HepG2 (cell line): ENCODE measurements around the gene IKZF3. TPM values are rescaled to one million over a fixed set of nuclear protein-coding genes. Genes with fewer than 3 reads are reported as not detected.

Experiments used
- ATRX ChIP-seq: sonication (generic); formaldehyde crosslinking; IDR thresholded peaks from 2 replicates; pipeline ENCODE4 v1.4.0; 2020; ENCODE audit warnings: missing genetic modification reagents, borderline replicate concordance
- DNMT1 ChIP-seq: sonication (generic); formaldehyde crosslinking; IDR thresholded peaks from 2 replicates; pipeline ENCODE4 v1.5.1; 2020; ENCODE audit warnings: mild to moderate bottlenecking, missing genetic modification reagents
- PRPF4 ChIP-seq: fragments of 200-400 bp; formaldehyde crosslinking; IDR thresholded peaks from 2 replicates; pipeline ENCODE4 v1.6.1; 2016; ENCODE audit warnings: low read length, low read depth; ENCODE audit not compliant: poor library complexity, severe bottlenecking
- SMAD9 ChIP-seq: sonication (generic); formaldehyde crosslinking; IDR thresholded peaks from 2 replicates; pipeline ENCODE4 v1.5.1; 2020; ENCODE audit warnings: mild to moderate bottlenecking, missing genetic modification reagents
- SUZ12 ChIP-seq: fragments of 150-350 bp; IDR thresholded peaks from 2 replicates; pipeline ENCODE4 v1.6.1; 2014; ENCODE audit warnings: low read depth, low read length
- TBX3 ChIP-seq: fragments of 450-650 bp; IDR thresholded peaks from 2 replicates; pipeline ENCODE4 v1.6.1; 2017; ENCODE audit warnings: antibody characterized with exemption, mild to moderate bottlenecking, inconsistent platforms, borderline replicate concordance
- TCF7L2 ChIP-seq: IDR thresholded peaks from 2 replicates; pipeline ENCODE4 v1.6.1; 2011; ENCODE audit warnings: mild to moderate bottlenecking, low read depth, low read length, moderate library complexity
- TOPORS ChIP-seq: sonication (generic); formaldehyde crosslinking; IDR thresholded peaks from 2 replicates; pipeline ENCODE4 v1.8.0; 2023; ENCODE audit warnings: mild to moderate bottlenecking, missing genetic modification reagents
- ZGPAT ChIP-seq: IDR thresholded peaks from 2 replicates; pipeline ENCODE4 v1.6.1; 2016; ENCODE audit warnings: mild to moderate bottlenecking
- ZKSCAN1 ChIP-seq: fragments of 150-350 bp; IDR thresholded peaks from 2 replicates; pipeline ENCODE4 v1.6.1; 2014; ENCODE audit warnings: low read length
- ZNF556 ChIP-seq: sonication (generic); formaldehyde crosslinking; IDR thresholded peaks from 2 replicates; pipeline ENCODE4 v1.4.0; 2020; ENCODE audit warnings: mild to moderate bottlenecking, missing genetic modification reagents, borderline replicate concordance
- ZNF564 ChIP-seq: sonication (generic); formaldehyde crosslinking; IDR thresholded peaks from 2 replicates; pipeline ENCODE4 v1.8.1; 2023; ENCODE audit warnings: mild to moderate bottlenecking, missing genetic modification reagents
- ZNF569 ChIP-seq: sonication (generic); formaldehyde crosslinking; IDR thresholded peaks from 2 replicates; pipeline ENCODE4 v1.5.0; 2020; ENCODE audit warnings: mild to moderate bottlenecking, missing genetic modification reagents, moderate library complexity, borderline replicate concordance
- polyA plus RNA-seq, 8 experiments: library from polyadenylated mRNA; depleted of rRNA in 3 of 8; stranded (reverse) in 7 of 8; unstranded in 1 of 8; fragments of >200 nt; fragmentation: Illumina TruSeq in 4 of 8; extraction: Trizol in 4 of 8; gene quantifications; 2 replicates each; pipeline versions ENCODE4 v1.2.1 to v1.2.3, GENCODE V29; 2011 to 2016; ENCODE audit warnings: low read depth in 4 of 8, missing spikeins in 1 of 8, mixed read lengths in 1 of 8; ENCODE audit not compliant: insufficient read depth in 1 of 8
- total RNA-seq, 5 experiments: library from RNA; depleted of rRNA; stranded (reverse); fragments of >200 nt; fragmentation: Illumina TruSeq; extraction: Trizol; gene quantifications; 2 replicates each; pipeline ENCODE4 v1.2.3, GENCODE V29; 2016; ENCODE audit warnings: low read depth in 1 of 5
- TF ChIP-seq, protein P1 (sequence below): sonication (generic); formaldehyde crosslinking; IDR thresholded peaks from 2 replicates; pipeline ENCODE4 v1.5.1; 2020; ENCODE audit warnings: mild to moderate bottlenecking, missing genetic modification reagents, borderline replicate concordance
- TF ChIP-seq, protein P2 (sequence below): sonication (generic); formaldehyde crosslinking; IDR thresholded peaks from 2 replicates; pipeline ENCODE4 v1.8.0; 2022; ENCODE audit warnings: missing genetic modification reagents, mild to moderate bottlenecking, inconsistent platforms, borderline replicate concordance
- TF ChIP-seq, protein P3 (sequence below): sonication (generic); formaldehyde crosslinking; IDR thresholded peaks from 2 replicates; pipeline ENCODE4 v1.5.1; 2020; ENCODE audit warnings: missing genetic modification reagents, mild to moderate bottlenecking, borderline replicate concordance
- TF ChIP-seq, protein P4 (sequence below): sonication (generic); formaldehyde crosslinking; IDR thresholded peaks from 2 replicates; pipeline ENCODE4 v1.8.0; 2022; ENCODE audit warnings: mild to moderate bottlenecking, missing genetic modification reagents, borderline replicate concordance

The IKZF3 gene
- total and polyA plus RNA-seq, 2 of the 13 experiments (the other 11 are each of a cell fraction or from before 2014, with no cell fraction given): not detected

DNA sequence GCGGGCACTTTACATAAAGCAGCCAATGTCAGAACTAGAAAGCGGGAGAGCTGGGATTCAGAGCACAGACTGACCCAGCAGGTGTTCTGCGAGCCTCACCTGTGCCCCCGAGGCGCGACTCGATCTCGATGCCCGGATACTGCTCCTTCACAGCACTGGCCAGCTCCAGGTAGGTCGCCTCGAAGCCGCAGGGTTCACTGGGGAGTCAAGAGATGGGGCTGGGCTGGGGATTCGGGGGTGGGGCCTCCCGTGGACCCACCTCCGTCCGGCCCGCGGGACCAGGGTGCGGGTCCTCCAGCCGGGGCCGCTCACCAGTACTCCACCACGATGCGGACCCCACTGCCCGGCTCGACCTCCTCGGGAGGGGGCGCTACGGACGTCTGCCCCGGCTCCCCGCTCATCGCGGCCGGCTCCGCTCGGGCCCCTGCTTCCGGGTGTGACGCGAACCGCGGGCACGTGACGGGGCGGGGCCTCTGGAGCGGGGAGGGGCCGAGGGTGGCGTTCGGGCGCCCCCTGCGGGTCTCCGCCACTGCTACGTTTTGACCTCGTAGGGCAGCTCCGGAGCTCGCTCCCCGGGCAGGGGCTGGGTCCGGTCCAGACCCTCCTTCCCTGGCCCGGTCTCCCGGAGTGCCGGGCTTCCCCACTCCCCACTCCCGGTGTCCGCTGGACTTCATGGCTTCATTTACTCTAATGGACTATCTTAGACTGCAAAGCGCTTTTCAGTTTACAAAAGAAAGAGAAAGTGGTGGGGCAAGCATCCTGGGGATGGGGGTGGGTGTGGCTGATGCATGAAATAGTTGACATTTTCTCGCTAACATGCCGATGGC is 133.8 kb downstream of the IKZF3 start, which contains the start of gene MIEN1 (continued):
- TF ChIP-seq, protein P1, sequence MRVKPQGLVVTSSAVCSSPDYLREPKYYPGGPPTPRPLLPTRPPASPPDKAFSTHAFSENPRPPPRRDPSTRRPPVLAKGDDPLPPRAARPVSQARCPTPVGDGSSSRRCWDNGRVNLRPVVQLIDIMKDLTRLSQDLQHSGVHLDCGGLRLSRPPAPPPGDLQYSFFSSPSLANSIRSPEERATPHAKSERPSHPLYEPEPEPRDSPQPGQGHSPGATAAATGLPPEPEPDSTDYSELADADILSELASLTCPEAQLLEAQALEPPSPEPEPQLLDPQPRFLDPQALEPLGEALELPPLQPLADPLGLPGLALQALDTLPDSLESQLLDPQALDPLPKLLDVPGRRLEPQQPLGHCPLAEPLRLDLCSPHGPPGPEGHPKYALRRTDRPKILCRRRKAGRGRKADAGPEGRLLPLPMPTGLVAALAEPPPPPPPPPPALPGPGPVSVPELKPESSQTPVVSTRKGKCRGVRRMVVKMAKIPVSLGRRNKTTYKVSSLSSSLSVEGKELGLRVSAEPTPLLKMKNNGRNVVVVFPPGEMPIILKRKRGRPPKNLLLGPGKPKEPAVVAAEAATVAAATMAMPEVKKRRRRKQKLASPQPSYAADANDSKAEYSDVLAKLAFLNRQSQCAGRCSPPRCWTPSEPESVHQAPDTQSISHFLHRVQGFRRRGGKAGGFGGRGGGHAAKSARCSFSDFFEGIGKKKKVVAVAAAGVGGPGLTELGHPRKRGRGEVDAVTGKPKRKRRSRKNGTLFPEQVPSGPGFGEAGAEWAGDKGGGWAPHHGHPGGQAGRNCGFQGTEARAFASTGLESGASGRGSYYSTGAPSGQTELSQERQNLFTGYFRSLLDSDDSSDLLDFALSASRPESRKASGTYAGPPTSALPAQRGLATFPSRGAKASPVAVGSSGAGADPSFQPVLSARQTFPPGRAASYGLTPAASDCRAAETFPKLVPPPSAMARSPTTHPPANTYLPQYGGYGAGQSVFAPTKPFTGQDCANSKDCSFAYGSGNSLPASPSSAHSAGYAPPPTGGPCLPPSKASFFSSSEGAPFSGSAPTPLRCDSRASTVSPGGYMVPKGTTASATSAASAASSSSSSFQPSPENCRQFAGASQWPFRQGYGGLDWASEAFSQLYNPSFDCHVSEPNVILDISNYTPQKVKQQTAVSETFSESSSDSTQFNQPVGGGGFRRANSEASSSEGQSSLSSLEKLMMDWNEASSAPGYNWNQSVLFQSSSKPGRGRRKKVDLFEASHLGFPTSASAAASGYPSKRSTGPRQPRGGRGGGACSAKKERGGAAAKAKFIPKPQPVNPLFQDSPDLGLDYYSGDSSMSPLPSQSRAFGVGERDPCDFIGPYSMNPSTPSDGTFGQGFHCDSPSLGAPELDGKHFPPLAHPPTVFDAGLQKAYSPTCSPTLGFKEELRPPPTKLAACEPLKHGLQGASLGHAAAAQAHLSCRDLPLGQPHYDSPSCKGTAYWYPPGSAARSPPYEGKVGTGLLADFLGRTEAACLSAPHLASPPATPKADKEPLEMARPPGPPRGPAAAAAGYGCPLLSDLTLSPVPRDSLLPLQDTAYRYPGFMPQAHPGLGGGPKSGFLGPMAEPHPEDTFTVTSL (CRISPR knock-in tag): peak; percentile 57; the same call in 1 of the 2 replicates
- TF ChIP-seq ZKSCAN1: no peak
- TF ChIP-seq TBX3: no peak; the same call in 1 of the 2 replicates
- 0 out of 2 replicates have a peak, but pooled peaks have one; percentile 64 for TF ChIP-seq ZNF569 (CRISPR knock-in tag)
- no peak for TF ChIP-seq SUZ12
- TF ChIP-seq ZNF556: peak; percentile 95
- TF ChIP-seq, protein P2, sequence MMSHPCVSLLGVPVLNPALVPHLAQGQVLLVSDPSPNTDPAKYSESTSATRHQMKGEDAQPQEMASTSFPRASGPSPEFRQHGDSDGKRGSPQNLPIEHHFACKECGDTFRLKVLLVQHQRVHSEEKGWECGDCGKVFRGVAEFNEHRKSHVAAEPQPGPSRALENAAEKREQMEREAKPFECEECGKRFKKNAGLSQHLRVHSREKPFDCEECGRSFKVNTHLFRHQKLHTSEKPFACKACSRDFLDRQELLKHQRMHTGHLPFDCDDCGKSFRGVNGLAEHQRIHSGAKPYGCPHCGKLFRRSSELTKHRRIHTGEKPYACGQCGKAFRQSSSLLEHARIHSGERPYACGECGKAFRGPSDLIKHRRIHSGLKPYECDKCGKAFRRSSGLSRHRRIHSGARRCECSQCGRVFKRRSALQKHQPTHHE: no peak; the same call in 1 of the 2 replicates
- peak; percentile 83 for TF ChIP-seq ZNF564 (CRISPR knock-in tag)
- 0 out of 2 replicates have a peak, but pooled peaks have one; percentile 28 for TF ChIP-seq SMAD9 (CRISPR knock-in tag)
- TF ChIP-seq PRPF4: no peak
- no peak for TF ChIP-seq TCF7L2
- no peak for TF ChIP-seq ATRX (CRISPR knock-in tag)
- peak; percentile 86; the same call in 1 of the 2 replicates for TF ChIP-seq TOPORS (CRISPR knock-in tag)
- TF ChIP-seq ZGPAT (CRISPR knock-in tag): peak; percentile 98
- TF ChIP-seq DNMT1 (CRISPR knock-in tag): no peak
- TF ChIP-seq, protein P3, sequence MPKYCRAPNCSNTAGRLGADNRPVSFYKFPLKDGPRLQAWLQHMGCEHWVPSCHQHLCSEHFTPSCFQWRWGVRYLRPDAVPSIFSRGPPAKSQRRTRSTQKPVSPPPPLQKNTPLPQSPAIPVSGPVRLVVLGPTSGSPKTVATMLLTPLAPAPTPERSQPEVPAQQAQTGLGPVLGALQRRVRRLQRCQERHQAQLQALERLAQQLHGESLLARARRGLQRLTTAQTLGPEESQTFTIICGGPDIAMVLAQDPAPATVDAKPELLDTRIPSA: peak; percentile 84; the same call in 1 of the 2 replicates
- TF ChIP-seq, protein P4, sequence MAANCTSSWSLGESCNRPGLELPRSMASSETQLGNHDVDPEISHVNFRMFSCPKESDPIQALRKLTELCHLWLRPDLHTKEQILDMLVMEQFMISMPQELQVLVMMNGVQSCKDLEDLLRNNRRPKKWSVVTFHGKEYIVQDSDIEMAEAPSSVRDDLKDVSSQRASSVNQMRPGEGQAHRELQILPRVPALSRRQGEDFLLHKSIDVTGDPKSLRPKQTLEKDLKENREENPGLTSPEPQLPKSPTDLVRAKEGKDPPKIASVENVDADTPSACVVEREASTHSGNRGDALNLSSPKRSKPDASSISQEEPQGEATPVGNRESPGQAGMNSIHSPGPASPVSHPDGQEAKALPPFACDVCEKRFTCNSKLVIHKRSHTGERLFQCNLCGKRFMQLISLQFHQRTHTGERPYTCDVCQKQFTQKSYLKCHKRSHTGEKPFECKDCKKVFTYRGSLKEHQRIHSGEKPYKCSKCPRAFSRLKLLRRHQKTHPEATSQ (CRISPR knock-in tag): peak; percentile 87
